SK-N-SH treated with all-trans-retinoic acid at 6 μM for 48 hours (cell line): ENCODE measurements around the gene ROBO1.
"Not testable (repeated sequence)": the region's sequence is repeated elsewhere in the genome, so short reads cannot be mapped to it uniquely, and the experiment has no call there.

Experiments
- ATAC-seq: fragments of 200-7000 bp; cut with Tn5 transposase; 3 replicates; pipeline ENCODE4 v1.9.1; 2020; ENCODE audit warnings: mild to moderate bottlenecking, moderate library complexity
- ARNTL ChIP-seq: fragments of 450-650 bp; formaldehyde crosslinking; IDR thresholded peaks from 2 replicates; pipeline ENCODE4 v1.5.0; 2020; ENCODE audit warnings: low read depth, mild to moderate bottlenecking, moderate library complexity, borderline replicate concordance
- BACH2 ChIP-seq: fragments of 250-450 bp; sonication (Bioruptor Pico); IDR thresholded peaks from 2 replicates; pipeline ENCODE4 v1.9.0; 2021; ENCODE audit warnings: mild to moderate bottlenecking, borderline replicate concordance
- CREB5 ChIP-seq: fragments of 250-450 bp; sonication (Bioruptor Pico); IDR thresholded peaks from 2 replicates; pipeline ENCODE4 v1.5.1; 2020; ENCODE audit warnings: low read depth, mild to moderate bottlenecking, moderate library complexity
- ESRRG ChIP-seq: fragments of 250-450 bp; sonication (Bioruptor Pico); IDR thresholded peaks from 2 replicates; pipeline ENCODE4 v1.6.1; 2021; ENCODE audit warnings: mild to moderate bottlenecking
- GLIS3 ChIP-seq: fragments of 250-450 bp; sonication (Bioruptor Pico); IDR thresholded peaks from 2 replicates; pipeline ENCODE4 v1.5.0; 2020; ENCODE audit warnings: mild to moderate bottlenecking, moderate library complexity
- PATZ1 ChIP-seq: fragments of 250-450 bp; sonication (Bioruptor Pico); IDR thresholded peaks from 2 replicates; pipeline ENCODE4 v1.8.0; 2020; ENCODE audit warnings: mild to moderate bottlenecking, moderate library complexity, borderline replicate concordance
- POU6F1 ChIP-seq: fragments of 250-450 bp; sonication (Bioruptor Pico); IDR thresholded peaks from 2 replicates; pipeline ENCODE4 v1.8.0; 2021; ENCODE audit warnings: low read depth, mild to moderate bottlenecking, moderate library complexity, borderline replicate concordance
- PPARA ChIP-seq: fragments of 250-450 bp; sonication (Bioruptor Pico); IDR thresholded peaks from 2 replicates; pipeline ENCODE4 v1.5.0; 2020; ENCODE audit warnings: mild to moderate bottlenecking, borderline replicate concordance
- RARB ChIP-seq: fragments of 250-450 bp; sonication (Bioruptor Pico); IDR thresholded peaks from 2 replicates; pipeline ENCODE4 v1.8.0; 2021; ENCODE audit warnings: mild to moderate bottlenecking, moderate library complexity
- SNAI2 ChIP-seq: fragments of 250-450 bp; sonication (Bioruptor Pico); IDR thresholded peaks from 2 replicates; pipeline ENCODE4 v1.5.0; 2020; ENCODE audit warnings: mild to moderate bottlenecking, moderate library complexity
- TCF4 ChIP-seq: fragments of 250-450 bp; sonication (Bioruptor Pico); IDR thresholded peaks from 2 replicates; pipeline ENCODE4 v1.8.0; 2021; ENCODE audit warnings: mild to moderate bottlenecking, moderate library complexity, borderline replicate concordance
- TOX ChIP-seq: fragments of 250-450 bp; sonication (Bioruptor Pico); IDR thresholded peaks from 2 replicates; pipeline ENCODE4 v1.8.0; 2021; ENCODE audit warnings: mild to moderate bottlenecking, moderate library complexity, borderline replicate concordance
- TSHZ2 ChIP-seq: fragments of 250-450 bp; sonication (Bioruptor Pico); IDR thresholded peaks from 2 replicates; pipeline ENCODE4 v1.5.0; 2020; ENCODE audit warnings: mild to moderate bottlenecking, moderate library complexity
- ZFP3 ChIP-seq: fragments of 250-450 bp; sonication (Bioruptor Pico); IDR thresholded peaks from 2 replicates; pipeline ENCODE4 v1.5.0; 2020; ENCODE audit warnings: mild to moderate bottlenecking, moderate library complexity
- ZFP30 ChIP-seq: fragments of 450-650 bp; formaldehyde crosslinking; IDR thresholded peaks from 2 replicates; pipeline ENCODE4 v1.5.0; 2022; ENCODE audit warnings: mild to moderate bottlenecking, moderate library complexity
- ZNF565 ChIP-seq: fragments of 450-650 bp; formaldehyde crosslinking; conservative IDR thresholded peaks from 2 replicates; pipeline ENCODE4 v1.5.0; 2020; ENCODE audit warnings: low read depth, mild to moderate bottlenecking, moderate library complexity
- ZNF70 ChIP-seq: fragments of 450-650 bp; formaldehyde crosslinking; IDR thresholded peaks from 2 replicates; pipeline ENCODE4 v1.5.0; 2020; ENCODE audit warnings: mild to moderate bottlenecking, moderate library complexity
- ZNF8 ChIP-seq: fragments of 450-650 bp; formaldehyde crosslinking; IDR thresholded peaks from 2 replicates; pipeline ENCODE4 v1.5.0; 2020; ENCODE audit warnings: mild to moderate bottlenecking, moderate library complexity

ROBO1 gene

GRCh38 chr3:79314544-79314943, 453.3 kb downstream of the ROBO1 start (continued):
- TF ChIP-seq RARB (CRISPR knock-in tag): no peak
- TF ChIP-seq TCF4 (CRISPR knock-in tag): no peak
- TF ChIP-seq SNAI2 (CRISPR knock-in tag): no peak
- TF ChIP-seq, all 23 proteins: peak for 0

- ATAC-seq: no peak
- no peak for TF ChIP-seq PATZ1 (CRISPR knock-in tag)
- TF ChIP-seq CREB5: no peak
- TF ChIP-seq RARB (CRISPR knock-in tag): no peak
- no peak for TF ChIP-seq GLIS3 (CRISPR knock-in tag)
- no peak for TF ChIP-seq ARNTL (CRISPR knock-in tag)
- TF ChIP-seq ESRRG: no peak
- no peak for TF ChIP-seq ZFP3 (CRISPR knock-in tag)
- TF ChIP-seq TSHZ2 (CRISPR knock-in tag): no peak
- no peak for TF ChIP-seq POU6F1
- no peak for TF ChIP-seq TOX
- TF ChIP-seq ZFP30: no peak
- no peak for TF ChIP-seq ZNF70
- TF ChIP-seq ZNF565 (CRISPR knock-in tag): no peak
- no peak for TF ChIP-seq BACH2 (CRISPR knock-in tag)
Measured at GRCh38 chr3:79310016-79310415, 457.8 kb downstream of the ROBO1 start.

- TF ChIP-seq TSHZ2 (CRISPR knock-in tag): no peak
- TF ChIP-seq ZNF8: no peak
- no peak for TF ChIP-seq ZNF70
- no peak for TF ChIP-seq RARB (CRISPR knock-in tag)
- TF ChIP-seq CREB5: no peak
- no peak for TF ChIP-seq ZNF565 (CRISPR knock-in tag)
- TF ChIP-seq TCF4 (CRISPR knock-in tag): no peak
- no peak for TF ChIP-seq BACH2 (CRISPR knock-in tag)
- TF ChIP-seq PPARA (CRISPR knock-in tag): no peak
- ATAC-seq: peak; percentile 24; the same call in 1 of the 3 replicates
Measured at GRCh38 chr3:79306934-79307570, 460.7 kb downstream of the ROBO1 start.

- ATAC-seq: not testable (repeated sequence)
Measured at GRCh38 chr3:79299949-79300635, 467.7 kb downstream of the ROBO1 start.
